T-helper 2 cell treated with Interferon-gamma antibody and Interleukin-4, amounts not matched to agents 100 ng/mL and 5 ng/mL, for 36 hours (primary cell): ENCODE results near the gene PRSS12. TPM values are rescaled to one million over a fixed set of nuclear protein-coding genes. Genes with fewer than 3 reads are reported as not detected.
"Not testable (repeated sequence)": the region's sequence is repeated elsewhere in the genome, so short reads cannot be mapped to it uniquely, and the experiment has no call there.

Experiments used
- intact Hi-C: fragments of 100-400 bp; cut with micrococcal nuclease; formaldehyde crosslinking; loops from one replicate; pipeline ENCODE4 v1.15.1; 2023
- total RNA-seq: library from RNA; stranded (reverse); gene quantifications from 2 replicates; pipeline ENCODE4 v1.2.3, GENCODE V29; 2022

Gene PRSS12
- total RNA-seq, 1 donor from 2014 or later = not detected

- intact Hi-C loops = no loop called here
Observed at GRCh38 chr4:118326585-118326984, 26.2 kb downstream of the PRSS12 start.

- intact Hi-C loops = no loop called here
Observed at GRCh38 chr4:118325431-118325830, 27.4 kb downstream of the PRSS12 start.

- intact Hi-C loops = no loop called here
Observed at GRCh38 chr4:118322831-118323502, 29.8 kb downstream of the PRSS12 start.

- intact Hi-C loops = no loop called here
Observed at GRCh38 chr4:118318931-118319330, 33.9 kb downstream of the PRSS12 start.

- intact Hi-C loops = no loop called here
Observed at GRCh38 chr4:118317691-118318090, 35.1 kb downstream of the PRSS12 start.

GRCh38 chr4:118314221-118314620 lies 38.6 kb downstream of the PRSS12 start:
- intact Hi-C loops = no loop called here

- intact Hi-C loops = no loop called here
Observed at GRCh38 chr4:118313098-118313497, 39.7 kb downstream of the PRSS12 start.

- intact Hi-C loops = no loop called here
Observed at GRCh38 chr4:118308306-118309030, 44.3 kb downstream of the PRSS12 start.

- intact Hi-C loops = no loop called here
Observed at GRCh38 chr4:118307643-118308042, 45.2 kb downstream of the PRSS12 start.

- intact Hi-C loops = not testable (repeated sequence)
Observed at GRCh38 chr4:118299619-118300018, 53.2 kb downstream of the PRSS12 start.

- intact Hi-C loops = no loop called here
Observed at GRCh38 chr4:118296729-118297128, 56.1 kb downstream of the PRSS12 start.

- intact Hi-C loops = no loop called here
Observed at GRCh38 chr4:118290951-118291350, 61.9 kb downstream of the PRSS12 start.

GRCh38 chr4:118289794-118290193 lies 63.0 kb downstream of the PRSS12 start:
- intact Hi-C loops = no loop called here

GRCh38 chr4:118287711-118288451 lies 64.9 kb downstream of the PRSS12 start:
- intact Hi-C loops = no loop called here

GRCh38 chr4:118286685-118287084 lies 66.1 kb downstream of the PRSS12 start:
- intact Hi-C loops = no loop called here

GRCh38 chr4:118285931-118286330 lies 66.9 kb downstream of the PRSS12 start:
- intact Hi-C loops = no loop called here

GRCh38 chr4:118284169-118284568 lies 68.6 kb downstream of the PRSS12 start:
- intact Hi-C loops = no loop called here

GRCh38 chr4:118282692-118283091 lies 70.1 kb downstream of the PRSS12 start:
- intact Hi-C loops = no loop called here

- intact Hi-C loops = loop anchor here (1.0 kb wide), 1 partner anchor 71 kb away; the partner anchor contains the start of gene PRSS12
Observed at GRCh38 chr4:118281611-118282442, 71.0 kb downstream of the PRSS12 start.

GRCh38 chr4:118280501-118281218 lies 72.1 kb downstream of the PRSS12 start:
- intact Hi-C loops = loop anchor here (1.0 kb wide), 1 partner anchor 73 kb away; the partner anchor contains the start of gene PRSS12
